K562 (cell line): ENCODE results near the gene SLC12A6. TPM values are rescaled to one million over a fixed set of nuclear protein-coding genes. Genes with fewer than 3 reads are reported as not detected.

ENCODE experiments used
- ATAC-seq: fragments of 200-7000 bp; cut with Tn5 transposase; 3 replicates; pipeline ENCODE4 v1.9.1; 2020; ENCODE audit warnings: moderate library complexity
- BruUV-seq: library from RNA; stranded (reverse); fragments of 400-500 nt; replicated peaks from 2 replicates; lab custom pipeline; 2021; lab: Mats Ljungman, UMichigan
- CTCF ChIA-PET: fragments of 300-600 bp; formaldehyde crosslinking; extraction: SDS; loops from one replicate; lab custom pipeline; 2021; ENCODE audit warnings: low intra/inter-chr PET ratio; lab: Yijun Ruan, JAX
- POLR2A ChIA-PET: fragments of 300-600, 350-650 bp; sonication (Branson Sonifier 250); formaldehyde crosslinking; extraction: SDS; loops from one replicate; lab custom pipeline; 2021; ENCODE audit warnings: antibody characterized with exemption, inconsistent platforms; lab: Yijun Ruan, JAX
- DNase-seq, 4 experiments: peaks; one replicate each; pipeline versions ENCODE4 v3.0.0 to v3.0.0-alpha.2; 2011 to 2018; ENCODE audit warnings: low spot score in 3 of 4, mixed read lengths in 3 of 4; ENCODE audit errors: extremely low read depth in 1 of 4
- FAIRE-seq: peaks from 2 replicates; lab custom pipeline; 2011; peaks lifted over from hg19 to GRCh38; lab: Jason Lieb, UNC
- H2AFZ ChIP-seq: 2 replicates; pipeline ENCODE4 v1.6.0; 2011; ENCODE audit warnings: low read depth, low read length, control low read depth, inconsistent platforms
- H3K27ac ChIP-seq: fragments of 200-600 bp; 3 replicates; pipeline ENCODE4 v1.8.0; 2011; ENCODE audit warnings: low read depth, mild to moderate bottlenecking, control low read depth, inconsistent platforms, low read length, moderate library complexity, mixed read lengths; ENCODE audit errors: extremely low read depth
- H3K27me3 ChIP-seq, 2 experiments: fragments of 300-600 bp in 1 of 2; 2 replicates in 1 of 2; 3 replicates in 1 of 2; pipeline versions ENCODE4 v1.6.0 to v1.8.0; 2011; ENCODE audit warnings: inconsistent platforms in 2 of 2, low read length in 2 of 2, mild to moderate bottlenecking in 1 of 2, mixed read lengths in 1 of 2, moderate library complexity in 1 of 2; ENCODE audit not compliant: control insufficient read depth in 2 of 2, insufficient read depth in 2 of 2
- H3K36me3 ChIP-seq: fragments of 300-600 bp; 3 replicates; pipeline ENCODE4 v1.8.0; 2011; ENCODE audit warnings: mild to moderate bottlenecking, low read length, inconsistent platforms; ENCODE audit not compliant: control insufficient read depth, insufficient read depth
- H3K4me1 ChIP-seq, 2 experiments: fragments of 200-600 bp in 1 of 2; replicated peaks in 1 of 2; 2 replicates in 1 of 2; 3 replicates in 1 of 2; pipeline versions ENCODE4 v1.5.1 to v1.8.0; 2011; ENCODE audit warnings: inconsistent platforms in 2 of 2, low read length in 2 of 2, mild to moderate bottlenecking in 1 of 2, mixed read lengths in 1 of 2, moderate library complexity in 1 of 2; ENCODE audit not compliant: control insufficient read depth in 2 of 2, insufficient read depth in 2 of 2
- H3K4me2 ChIP-seq: 2 replicates; pipeline ENCODE4 v1.6.1; 2011; ENCODE audit warnings: low read length, control low read depth, inconsistent platforms, mixed read lengths; ENCODE audit not compliant: insufficient read depth
- H3K4me3 ChIP-seq: fragments of 200-600 bp; sonication (generic), shearing (Covaris generic); 2 replicates; pipeline ENCODE4 v1.5.1; 2016; ENCODE audit warnings: control low read depth, inconsistent platforms
- H3K79me2 ChIP-seq: fragments of 200-600 bp; 3 replicates; pipeline ENCODE4 v1.8.0; 2011; ENCODE audit warnings: low read length, inconsistent platforms; ENCODE audit not compliant: control insufficient read depth, insufficient read depth
- H3K9ac ChIP-seq, 2 experiments: 2 replicates each; pipeline versions ENCODE4 v1.6.0 to v1.6.1; 2011; ENCODE audit warnings: low read depth in 2 of 2, low read length in 2 of 2, control low read depth in 1 of 2, inconsistent platforms in 1 of 2, mild to moderate bottlenecking in 1 of 2, mixed read lengths in 1 of 2; ENCODE audit not compliant: insufficient read depth in 1 of 2
- H3K9me1 ChIP-seq: one replicate; pipeline ENCODE4 v1.6.0; 2011; ENCODE audit warnings: inconsistent platforms, mild to moderate bottlenecking, low read length, moderate library complexity; ENCODE audit not compliant: control insufficient read depth, insufficient read depth
- H3K9me3 ChIP-seq: replicated peaks from 2 replicates; pipeline ENCODE4 v1.5.1; 2011; ENCODE audit warnings: low read depth, low read length, inconsistent platforms; ENCODE audit not compliant: control insufficient read depth, insufficient read depth
- H4K20me1 ChIP-seq: replicated peaks from 2 replicates; pipeline ENCODE4 v1.6.1; 2011; ENCODE audit warnings: low read length, inconsistent platforms, mixed read lengths; ENCODE audit not compliant: control insufficient read depth, insufficient read depth
- ARID1B ChIP-seq: fragments of 450-650 bp; IDR thresholded peaks from 2 replicates; pipeline ENCODE4 v1.6.1; 2016; ENCODE audit warnings: antibody characterized with exemption, mild to moderate bottlenecking, inconsistent platforms
- ATF3 ChIP-seq, 2 experiments: fragments of 450-650 bp in 1 of 2; sonication (generic) in 1 of 2; formaldehyde crosslinking in 1 of 2; IDR thresholded peaks in 1 of 2; conservative IDR thresholded peaks in 1 of 2; 2 replicates each; pipeline versions ENCODE4 v1.6.1 to v1.8.1; 2016 to 2023; ENCODE audit warnings: mild to moderate bottlenecking in 2 of 2, moderate library complexity in 2 of 2, inconsistent platforms in 1 of 2, missing genetic modification reagents in 1 of 2
- DPF2 ChIP-seq: fragments of 450-650 bp; IDR thresholded peaks from 2 replicates; pipeline ENCODE4 v1.6.1; 2016
- E2F4 ChIP-seq: sonication (generic); formaldehyde crosslinking; IDR thresholded peaks from 2 replicates; pipeline ENCODE4 v1.8.0; 2022; ENCODE audit warnings: mild to moderate bottlenecking, low read depth, missing genetic modification reagents
- GTF2B ChIP-seq: IDR thresholded peaks from 2 replicates; pipeline ENCODE4 v1.6.1; 2011; ENCODE audit not compliant: insufficient read length; ENCODE audit errors: extremely low read depth
- HLTF ChIP-seq: fragments of 450-650 bp; IDR thresholded peaks from 2 replicates; pipeline ENCODE4 v1.6.1; 2016
- ILK ChIP-seq: fragments of 450-650 bp; IDR thresholded peaks from 2 replicates; pipeline ENCODE4 v1.6.1; 2016; ENCODE audit warnings: missing genetic modification characterization, low read depth, mild to moderate bottlenecking, missing compliant biosample characterization, moderate library complexity, borderline replicate concordance
- JUNB ChIP-seq: fragments of 450-650 bp; formaldehyde crosslinking; conservative IDR thresholded peaks from 2 replicates; pipeline ENCODE4 v1.4.0; 2020; ENCODE audit warnings: mild to moderate bottlenecking
- JUND ChIP-seq, 2 experiments: IDR thresholded peaks; 2 replicates in 1 of 2; 3 replicates in 1 of 2; pipeline ENCODE4 v1.6.1; 2011; ENCODE audit warnings: borderline replicate concordance in 2 of 2, low read depth in 2 of 2, low read length in 2 of 2, improper control_type of control experiment in 1 of 2, missing biosample characterization in 1 of 2, missing genetic modification characterization in 1 of 2, missing genetic modification reagents in 1 of 2
- KLF16 ChIP-seq: IDR thresholded peaks from 2 replicates; pipeline ENCODE4 v1.6.1; 2016; ENCODE audit warnings: antibody characterized with exemption
- MECOM ChIP-seq: fragments of 250-450 bp; sonication (Bioruptor Pico); IDR thresholded peaks from 2 replicates; pipeline ENCODE4 v1.8.0; 2022; ENCODE audit warnings: inconsistent platforms
- MXI1 ChIP-seq: IDR thresholded peaks from 2 replicates; pipeline ENCODE4 v1.6.1; 2011; ENCODE audit warnings: low read depth, mild to moderate bottlenecking, improper control_type of control experiment, low read length
- NFE2L1 ChIP-seq: fragments of 450-650 bp; IDR thresholded peaks from 2 replicates; pipeline ENCODE4 v1.6.1; 2016; ENCODE audit warnings: missing genetic modification characterization, low read depth, mild to moderate bottlenecking, missing compliant biosample characterization, moderate library complexity, borderline replicate concordance
- PPARD ChIP-seq: fragments of 250-450 bp; sonication (Bioruptor Pico); IDR thresholded peaks from 2 replicates; pipeline ENCODE4 v1.8.0; 2022; ENCODE audit warnings: inconsistent platforms, mild to moderate bottlenecking, moderate library complexity
- SMARCC2 ChIP-seq: fragments of 450-650 bp; IDR thresholded peaks from 2 replicates; pipeline ENCODE4 v1.6.1; 2017; ENCODE audit warnings: antibody characterized with exemption, moderate library complexity, mild to moderate bottlenecking, low read depth
- SMARCE1 ChIP-seq: fragments of 450-650 bp; IDR thresholded peaks from 2 replicates; pipeline ENCODE4 v1.7.1; 2016; ENCODE audit warnings: mild to moderate bottlenecking
- TEAD2 ChIP-seq: fragments of 450-650 bp; IDR thresholded peaks from 2 replicates; pipeline ENCODE4 v1.6.1; 2016; ENCODE audit warnings: missing genetic modification characterization, control low read depth, missing compliant biosample characterization
- TOE1 ChIP-seq, 2 experiments: fragments of 450-650 bp in 1 of 2; sonication (generic) in 1 of 2; formaldehyde crosslinking in 1 of 2; IDR thresholded peaks; 2 replicates each; pipeline versions ENCODE4 v1.7.1 to v1.8.0; 2016 to 2022; ENCODE audit warnings: borderline replicate concordance in 2 of 2, mild to moderate bottlenecking in 2 of 2, antibody characterized with exemption in 1 of 2, inconsistent platforms in 1 of 2, low read depth in 1 of 2, missing genetic modification reagents in 1 of 2, moderate library complexity in 1 of 2
- WGBS: fragments of 100-300 bp; shearing (Covaris generic); methylation state at CpG from one replicate; pipeline ENCODE4 v1.1.6; 2016; ENCODE audit warnings: low coverage, mixed read lengths; ENCODE audit not compliant: insufficient coverage; ENCODE audit errors: missing lambda C conversion rate; 5-methylcytosine and 5-hydroxymethylcytosine counted together
- in situ Hi-C: fragments of 300-500 bp; cut with MboI; formaldehyde crosslinking; loops from 4 replicates; pipeline ENCODE4 v1.15.0; 2018; ENCODE audit warnings: inconsistent platforms, mixed read lengths
- intact Hi-C: fragments of 100-400 bp; cut with micrococcal nuclease; formaldehyde crosslinking; loops from 2 replicates; pipeline ENCODE4 v1.14.2; 2022
- polyA plus RNA-seq, 8 experiments: library from polyadenylated mRNA; depleted of rRNA in 4 of 8; stranded (reverse) in 5 of 8; unstranded in 3 of 8; fragments of >200 nt; fragmentation: Nextera tagmentation in 2 of 8; fragmentation: Illumina TruSeq in 1 of 8; extraction: Ambion mirVana in 2 of 8; extraction: Trizol in 1 of 8; gene quantifications; 2 replicates each; pipeline versions ENCODE4 v1.2.1 to v1.2.3, GENCODE V29; 2011 to 2014; ENCODE audit warnings: inconsistent platforms in 1 of 8, missing spikeins in 1 of 8
- total RNA-seq, 7 experiments: library from RNA; depleted of rRNA in 6 of 7; stranded (reverse); fragments of >200 nt in 6 of 7; fragmentation: Illumina TruSeq in 2 of 7; extraction: Trizol in 2 of 7; gene quantifications; 2 replicates each; pipeline versions ENCODE4 v1.2.1 to v1.2.3, GENCODE V29; 2011 to 2021; ENCODE audit warnings: low replicate concordance in 1 of 7

Gene SLC12A6
- total and polyA plus RNA-seq, 9 of the 15 experiments (the other 6 are each of a cell fraction or from before 2014, with no cell fraction given), result 1.4 to 16.4 (median 6.7) TPM

GRCh38 chr15:34217587-34218225, 119.9 kb downstream of the SLC12A6 start:
- H3K4me2 ChIP-seq, result no peak overlapping the region
- no peaks in the 10 kb centered on the region for H3K9me1 ChIP-seq
- H3K9ac ChIP-seq, result no peak overlapping the region
- 37% methylated on average over 7 of the region's 7 CpGs for WGBS
- H2AFZ ChIP-seq, result 0 out of 2 replicates have a peak overlapping the region, but pooled peaks have one; percentile 40
- peak; percentile 31; the same call in 1 of the 3 replicates for ATAC-seq
- FAIRE-seq, result peak; percentile 6
- peak in 2 of 4 experiments; percentile 17 to 18 for DNase-seq
- peaks cover 0 to 3% of the 10 kb centered on the region in 2 experiments; a peak in 1 of 5 replicates for H3K4me1 ChIP-seq
- CTCF ChIA-PET, result no interaction called here
- in situ Hi-C loops, result loop anchor here (5.0 kb wide), 1 partner anchor 170 kb away; no protein-coding TSS in a partner anchor
- H3K9me3 ChIP-seq, result no peaks in the 10 kb centered on the region
- intact Hi-C loops, result loop anchor here (10.0 kb wide), 1 partner anchor 367 kb away; the partner anchor contains the start of gene GOLGA8B
- POLR2A ChIA-PET, result interaction anchor here (1.7 kb wide), 1 partner anchor 8 kb away, joined by 4 read pairs; the partner anchor contains the start of gene KATNBL1
- H3K27ac ChIP-seq, result no peak overlapping the region
- H3K27me3 ChIP-seq, result no peaks in the 10 kb centered on the region
- H4K20me1 ChIP-seq, result no peaks in the 10 kb centered on the region
- no peaks in the 10 kb centered on the region for H3K79me2 ChIP-seq
- BruUV-seq, result no TSS peak
- H3K4me3 ChIP-seq, result no peak overlapping the region
- H3K36me3 ChIP-seq, result no peaks in the 10 kb centered on the region
- no peak for TF ChIP-seq PPARD (CRISPR knock-in tag)
- TF ChIP-seq MXI1, result no peak
- no peak for TF ChIP-seq TEAD2
- no peak for TF ChIP-seq E2F4 (CRISPR knock-in tag)
- no peak for TF ChIP-seq GTF2B
- TF ChIP-seq MECOM, result no peak
- 0 out of 2 replicates have a peak, but pooled peaks have one; percentile 25 for TF ChIP-seq SMARCC2
- peak; percentile 86 for TF ChIP-seq ATF3 (IDR thresholded peaks at IDR 0.05)
- 0 out of 2 replicates have a peak, but pooled peaks have one; percentile 57 for TF ChIP-seq ATF3 (CRISPR knock-in tag; conservative IDR thresholded peaks at IDR 0.05)
- peak; percentile 56; the same call in 1 of the 2 replicates for TF ChIP-seq SMARCE1
- no peak for TF ChIP-seq HLTF
- TF ChIP-seq ARID1B, result peak; percentile 49; the same call in 1 of the 2 replicates
- TF ChIP-seq JUNB (CRISPR knock-in tag), result peak; percentile 84
- TF ChIP-seq KLF16, result no peak
- 0 out of 2 replicates have a peak, but pooled peaks have one; percentile 45 for TF ChIP-seq DPF2
- TF ChIP-seq NFE2L1, result no peak
- TF ChIP-seq TOE1 (IDR thresholded peaks at IDR 0.05; ENCODE audit: borderline replicate concordance), result no peak
- no peak for TF ChIP-seq TOE1 (CRISPR knock-in tag; IDR thresholded peaks at IDR 0.05; ENCODE audit: borderline replicate concordance, low read depth)
- TF ChIP-seq JUND (IDR thresholded peaks at IDR 0.05; ENCODE audit: borderline replicate concordance, low read depth, low read length), result peak; percentile 91
- TF ChIP-seq JUND (tag; IDR thresholded peaks at IDR 0.05; ENCODE audit: borderline replicate concordance, low read depth, low read length), result peak; percentile 97
- no peak for TF ChIP-seq ILK (tag)
